Left lung (tissue), 10 donors: ENCODE measurements around the gene RPLP2. TPM values are rescaled to one million over a fixed set of nuclear protein-coding genes. Genes with fewer than 3 reads are reported as not detected.

ENCODE experiments used
- ATAC-seq: fragments of 200-7000 bp; cut with Tn5 transposase; one replicate; pipeline ENCODE4 v1.9.1; 2020; ENCODE audit warnings: moderate library complexity
- DNase-seq, 4 donors: peaks; one replicate each; pipeline ENCODE4 v3.0.0-alpha.2; 2013 to 2020
- H3K27ac ChIP-seq, 2 donors: fragments of 200-600 bp; sonication (generic) in 1 of 2; one replicate each; pipeline versions ENCODE4 v1.5.0 to v1.8.0; 2020 to 2021
- H3K27me3 ChIP-seq, 2 donors: fragments of 200-600 bp; sonication (generic) in 1 of 2; one replicate each; pipeline versions ENCODE4 v1.5.0 to v1.8.0; 2020 to 2021
- H3K36me3 ChIP-seq, 2 donors: fragments of 200-600 bp; sonication (generic) in 1 of 2; one replicate each; pipeline versions ENCODE4 v1.5.0 to v1.8.0; 2020 to 2021
- H3K4me1 ChIP-seq, 2 donors: fragments of 200-600 bp; one replicate each; pipeline ENCODE4 v1.8.0; 2021
- H3K4me3 ChIP-seq, 2 donors: fragments of 200-600 bp; sonication (generic) in 1 of 2; one replicate each; pipeline versions ENCODE4 v1.5.0 to v1.8.0; 2020 to 2021; ENCODE audit warnings: mild to moderate bottlenecking in 1 of 2
- H3K9me3 ChIP-seq, 2 donors: fragments of 200-600 bp; sonication (generic) in 1 of 2; one replicate each; pipeline versions ENCODE4 v1.5.0 to v1.8.0; 2020 to 2021
- intact Hi-C, 2 donors: fragments of 100-400 bp; cut with DNase I; formaldehyde crosslinking; loops; one replicate each; pipeline versions ENCODE4 v1.11.2 to v1.14.2; 2022
- polyA plus RNA-seq, 6 donors: library from polyadenylated mRNA; unstranded; fragments of 120-200 nt; gene quantifications; one replicate each; pipeline ENCODE4 v1.2.1, GENCODE V29; 2013; ENCODE audit not compliant: insufficient read length in 6 of 6
- total RNA-seq, 2 donors: library from RNA; stranded (reverse); fragmentation: NEBNext Ultra II Directional; extraction: Animal tissue kit (Norgen Biotek cat#: 25700); gene quantifications; one replicate each; pipeline ENCODE4 v1.2.1, GENCODE V29; 2021
- TF ChIP-seq, protein P1 (sequence below), 2 donors: fragments of 200-600 bp; sonication (generic) in 1 of 2; IDR thresholded peaks; one replicate each; pipeline versions ENCODE4 v1.5.0 to v1.8.0; 2021; ENCODE audit warnings: antibody characterized with exemption in 2 of 2
- donor health status: DM: no; HTN: yes; CAD: no.
- donor health status: DM: no; HTN: no; CAD: no.

Gene RPLP2
- total and polyA plus RNA-seq, 8 donors = 1,154 to 1,802 (median 1,390) TPM

DNA sequence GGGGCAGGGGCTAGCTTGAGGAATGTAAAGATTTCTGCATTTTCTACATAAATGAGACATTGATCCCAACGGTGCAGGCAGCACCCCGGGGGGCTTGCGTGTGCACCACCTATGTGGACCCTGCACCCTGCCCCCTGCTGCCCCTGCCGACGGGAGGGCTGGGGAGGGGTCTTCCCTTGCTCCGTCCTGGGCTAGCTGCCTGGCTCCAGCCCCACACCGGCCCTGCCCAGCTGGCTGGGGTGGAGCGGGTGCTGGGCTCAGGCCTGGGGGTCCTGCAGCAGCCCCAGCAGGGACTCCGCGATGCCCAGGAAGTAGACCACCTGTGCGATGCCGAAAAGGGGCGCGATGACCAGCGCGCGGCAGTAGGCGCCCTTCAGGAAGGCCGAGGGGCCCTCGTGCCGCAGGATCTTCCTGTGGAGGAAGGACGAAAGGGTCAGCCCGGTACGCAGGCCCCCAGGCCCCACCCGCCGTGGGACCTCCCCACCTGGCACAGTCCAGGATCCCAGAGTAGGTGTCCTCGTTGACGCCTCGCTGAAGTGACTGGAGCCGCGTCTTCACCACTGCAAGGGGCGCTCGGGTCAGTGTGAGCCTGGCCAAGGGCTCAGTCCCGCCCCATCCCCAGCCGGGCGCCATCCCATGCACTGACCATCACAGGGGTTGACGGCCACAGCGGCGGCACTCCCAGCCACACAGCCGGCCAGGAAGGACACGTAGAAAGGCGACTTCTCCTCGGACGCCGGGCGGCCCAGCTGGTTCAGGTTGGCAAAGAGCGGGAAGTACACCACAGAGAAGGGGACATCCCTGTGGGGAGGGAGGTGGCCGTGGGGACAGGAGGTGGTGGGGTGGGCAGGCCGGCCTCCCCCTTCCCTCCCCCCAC, 17.9 kb upstream of the RPLP2 start:
- intact Hi-C loops = no loop called here

DNA sequence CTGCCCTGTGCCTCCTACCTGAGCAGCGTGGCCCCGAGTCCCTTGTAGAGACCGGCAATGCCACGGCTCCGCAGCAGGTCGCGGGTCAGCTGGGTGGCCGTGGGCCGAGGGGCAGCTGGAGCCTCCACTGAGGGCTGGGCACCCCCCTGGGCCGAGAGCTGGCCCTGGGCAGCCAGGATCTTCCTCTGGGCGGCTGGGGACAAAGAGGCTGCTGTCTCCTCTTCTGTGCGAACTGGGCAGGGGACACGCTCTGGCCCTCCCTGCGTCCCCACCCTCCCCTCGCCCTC, 17.3 kb upstream of the RPLP2 start:
- TF ChIP-seq, protein P1, sequence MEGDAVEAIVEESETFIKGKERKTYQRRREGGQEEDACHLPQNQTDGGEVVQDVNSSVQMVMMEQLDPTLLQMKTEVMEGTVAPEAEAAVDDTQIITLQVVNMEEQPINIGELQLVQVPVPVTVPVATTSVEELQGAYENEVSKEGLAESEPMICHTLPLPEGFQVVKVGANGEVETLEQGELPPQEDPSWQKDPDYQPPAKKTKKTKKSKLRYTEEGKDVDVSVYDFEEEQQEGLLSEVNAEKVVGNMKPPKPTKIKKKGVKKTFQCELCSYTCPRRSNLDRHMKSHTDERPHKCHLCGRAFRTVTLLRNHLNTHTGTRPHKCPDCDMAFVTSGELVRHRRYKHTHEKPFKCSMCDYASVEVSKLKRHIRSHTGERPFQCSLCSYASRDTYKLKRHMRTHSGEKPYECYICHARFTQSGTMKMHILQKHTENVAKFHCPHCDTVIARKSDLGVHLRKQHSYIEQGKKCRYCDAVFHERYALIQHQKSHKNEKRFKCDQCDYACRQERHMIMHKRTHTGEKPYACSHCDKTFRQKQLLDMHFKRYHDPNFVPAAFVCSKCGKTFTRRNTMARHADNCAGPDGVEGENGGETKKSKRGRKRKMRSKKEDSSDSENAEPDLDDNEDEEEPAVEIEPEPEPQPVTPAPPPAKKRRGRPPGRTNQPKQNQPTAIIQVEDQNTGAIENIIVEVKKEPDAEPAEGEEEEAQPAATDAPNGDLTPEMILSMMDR (IDR thresholded peaks at IDR 0.05) = no peak
- Histone ChIP-seq H3K27ac (no peak overlapping the region), H3K4me1 (peaks cover 20 to 32% of the 10 kb centered on the region in 2 donors), H3K36me3 (peaks cover 0 to 37% of the 10 kb centered on the region in 2 donors), H3K27me3 (peaks cover 0 to 30% of the 10 kb centered on the region in 2 donors), H3K4me3 (no peak overlapping the region), H3K9me3 (no peaks in the 10 kb centered on the region)
- no peak for ATAC-seq
- intact Hi-C loops = no loop called here
- DNase-seq = no peak

More for the DNA sequence above, 17.9 kb upstream of the RPLP2 start:
- ATAC-seq (no peak), DNase-seq (peak in 1 of 4 donors; percentile 75)
- TF ChIP-seq, protein P1 (IDR thresholded peaks at IDR 0.05) = no peak
- H3K4me3 ChIP-seq = no peak overlapping the region
- peaks cover 0 to 37% of the 10 kb centered on the region in 2 donors for H3K36me3 ChIP-seq
- peaks cover 0 to 31% of the 10 kb centered on the region in 2 donors for H3K27me3 ChIP-seq
- H3K9me3 ChIP-seq = no peaks in the 10 kb centered on the region
- H3K4me1 ChIP-seq = peaks cover 17 to 26% of the 10 kb centered on the region in 2 donors
- H3K27ac ChIP-seq = no peak overlapping the region

DNA sequence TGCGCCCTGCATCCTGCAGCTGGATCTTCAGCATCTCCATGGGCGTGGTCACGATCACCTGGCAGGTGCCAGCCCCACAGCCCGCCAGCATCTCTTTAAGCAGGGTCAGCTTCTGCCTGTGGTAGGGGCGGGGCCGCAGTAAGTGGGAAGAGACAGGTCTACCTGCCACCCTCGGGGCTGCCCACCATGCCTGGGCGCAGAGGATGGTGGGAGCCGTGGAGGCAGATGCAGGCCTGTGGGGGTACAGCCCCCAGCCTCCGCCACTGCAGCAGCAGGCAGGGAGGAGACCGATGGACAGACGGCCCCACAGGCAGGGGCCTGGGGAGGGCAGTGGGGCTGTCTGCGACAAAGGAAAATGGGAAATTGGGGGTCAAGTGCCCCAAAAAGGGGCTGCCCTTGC, 16.9 kb upstream of the RPLP2 start:
- H3K27ac ChIP-seq = no peak overlapping the region
- ATAC-seq = no peak
- TF ChIP-seq, protein P1 (IDR thresholded peaks at IDR 0.05) = no peak
- intact Hi-C loops = no loop called here
- no peak overlapping the region for H3K4me3 ChIP-seq
- no peaks in the 10 kb centered on the region for H3K9me3 ChIP-seq
- H3K36me3 ChIP-seq = peaks cover 0 to 37% of the 10 kb centered on the region in 2 donors
- H3K4me1 ChIP-seq = peaks cover 20 to 34% of the 10 kb centered on the region in 2 donors
- no peak for DNase-seq
- peaks cover 0 to 26% of the 10 kb centered on the region in 2 donors for H3K27me3 ChIP-seq

DNA sequence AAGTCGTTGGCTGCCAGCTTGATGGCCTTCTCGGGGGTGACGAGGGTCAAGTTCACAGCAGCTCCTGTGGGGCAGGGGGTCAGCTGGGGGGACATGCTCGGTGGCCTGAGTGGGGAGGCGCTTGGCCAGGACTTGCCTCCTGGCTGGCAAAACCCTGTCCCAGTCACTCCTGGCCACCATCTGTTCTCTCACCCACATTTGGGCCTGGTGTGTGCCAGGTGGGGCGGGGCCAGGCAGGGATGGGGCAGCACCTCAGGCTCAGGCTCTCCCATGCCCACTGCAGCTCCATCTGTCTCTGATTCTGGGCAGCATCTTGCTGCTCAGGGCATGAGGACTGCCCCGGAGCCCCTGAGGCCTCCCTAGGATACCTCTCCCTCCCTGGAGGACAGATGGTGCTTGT, 16.2 kb upstream of the RPLP2 start:
- Histone ChIP-seq H3K27ac (no peak overlapping the region), H3K27me3 (peaks cover 0 to 19% of the 10 kb centered on the region in 2 donors), H3K9me3 (no peaks in the 10 kb centered on the region), H3K36me3 (peaks cover 0 to 37% of the 10 kb centered on the region in 2 donors), H3K4me3 (no peak overlapping the region), H3K4me1 (peaks cover 20 to 38% of the 10 kb centered on the region in 2 donors)
- DNase-seq = no peak
- TF ChIP-seq, protein P1 (IDR thresholded peaks at IDR 0.05) = no peak
- intact Hi-C loops = no loop called here
- no peak for ATAC-seq

DNA sequence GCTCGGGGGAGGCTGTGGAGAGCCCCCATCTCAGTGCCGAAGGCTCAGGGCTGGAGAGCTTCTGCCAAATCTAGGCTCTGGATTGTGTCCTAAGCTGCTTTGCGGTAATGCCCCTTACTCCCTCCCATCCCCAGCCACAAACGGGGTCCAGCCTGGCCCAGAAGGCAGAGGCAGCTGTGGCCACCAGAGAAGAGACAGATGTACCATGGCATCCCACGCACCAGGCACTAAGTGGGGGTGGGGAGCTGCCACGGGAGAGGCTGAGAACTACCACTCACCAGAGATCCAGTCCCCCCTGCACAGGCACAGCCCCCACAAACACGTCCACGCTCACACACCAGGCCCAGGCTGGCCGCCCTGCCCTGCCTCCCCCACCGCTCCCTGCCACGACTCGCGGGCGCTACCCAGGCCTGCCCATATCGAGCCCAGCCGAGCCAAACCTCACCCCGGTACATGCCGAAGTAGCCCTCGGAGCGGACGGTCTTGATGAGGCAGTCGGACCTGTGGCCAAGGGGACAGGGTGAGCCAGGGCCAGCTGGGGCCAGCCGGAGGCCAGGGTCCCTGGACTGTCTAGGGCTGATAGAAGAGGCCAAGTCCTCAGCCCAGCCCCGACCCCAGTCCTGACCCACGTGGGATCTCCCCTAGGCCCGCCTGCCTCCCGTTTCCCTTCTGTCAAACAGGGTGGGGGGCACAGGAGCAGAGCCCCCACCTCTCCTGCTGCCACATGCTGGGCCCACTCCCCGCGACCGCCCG, 15.6 kb upstream of the RPLP2 start:
- ATAC-seq (no peak), DNase-seq (no peak)
- H3K27ac ChIP-seq = no peak overlapping the region
- TF ChIP-seq, protein P1 (IDR thresholded peaks at IDR 0.05) = no peak
- no peaks in the 10 kb centered on the region for H3K9me3 ChIP-seq
- no peak overlapping the region for H3K4me3 ChIP-seq
- peaks cover 0 to 37% of the 10 kb centered on the region in 2 donors for H3K36me3 ChIP-seq
- H3K4me1 ChIP-seq = peaks cover 20 to 42% of the 10 kb centered on the region in 2 donors
- H3K27me3 ChIP-seq = peaks cover 0 to 13% of the 10 kb centered on the region in 2 donors
- intact Hi-C loops = no loop called here
